ENCODE results near the gene RGL2.
"Not testable (repeated sequence)": the region's sequence is repeated elsewhere in the genome, so short reads cannot be mapped to it uniquely, and the experiment has no call there.

Gene RGL2

DNA sequence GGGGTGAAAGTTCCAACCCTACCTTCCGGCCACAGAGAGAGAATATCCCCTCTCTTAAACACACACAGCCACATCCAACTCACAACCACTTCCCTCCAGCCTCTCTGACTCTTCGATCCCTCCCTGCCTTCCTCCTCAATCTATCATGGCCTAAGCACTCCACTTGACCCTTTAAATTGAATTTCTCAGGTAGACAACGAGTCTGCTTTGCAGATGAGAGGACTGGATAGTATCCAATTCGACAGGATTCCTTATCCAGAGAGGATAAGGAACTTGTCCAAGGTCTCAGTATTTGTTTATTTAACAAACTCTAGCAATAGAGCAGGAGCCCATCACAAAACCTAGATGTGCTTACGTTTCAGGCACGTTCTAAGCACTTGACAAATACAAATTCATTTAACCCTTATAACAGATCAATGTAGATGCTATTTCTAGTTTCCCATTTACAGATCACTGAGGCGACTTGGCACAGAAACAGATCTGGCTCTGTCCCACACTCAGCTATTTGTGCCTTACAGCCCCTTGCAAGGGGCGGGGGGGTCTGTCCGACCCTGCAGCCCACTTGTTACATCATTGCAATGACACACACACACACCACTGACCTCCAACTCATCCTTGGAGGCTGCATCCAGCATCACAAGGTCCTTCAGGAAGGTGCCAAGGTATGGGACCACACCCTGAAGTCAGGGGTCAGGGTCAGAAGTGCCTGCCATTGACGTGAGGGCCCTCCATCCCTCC is 4.5 kb downstream of the RGL2 start:
- no peak for DNase-seq
- no peak for ATAC-seq

- DNase-seq (no peak), ATAC-seq (no peak)
These were observed 5.6 kb downstream of the RGL2 start for GRCh38 chr6:33292996-33293682.

- DNase-seq (no peak), ATAC-seq (no peak)
These were observed 8.3 kb downstream of the RGL2 start for GRCh38 chr6:33290459-33290858.

GRCh38 chr6:33289784-33290315 is 8.9 kb downstream of the RGL2 start:
- no peak for ATAC-seq

DNA sequence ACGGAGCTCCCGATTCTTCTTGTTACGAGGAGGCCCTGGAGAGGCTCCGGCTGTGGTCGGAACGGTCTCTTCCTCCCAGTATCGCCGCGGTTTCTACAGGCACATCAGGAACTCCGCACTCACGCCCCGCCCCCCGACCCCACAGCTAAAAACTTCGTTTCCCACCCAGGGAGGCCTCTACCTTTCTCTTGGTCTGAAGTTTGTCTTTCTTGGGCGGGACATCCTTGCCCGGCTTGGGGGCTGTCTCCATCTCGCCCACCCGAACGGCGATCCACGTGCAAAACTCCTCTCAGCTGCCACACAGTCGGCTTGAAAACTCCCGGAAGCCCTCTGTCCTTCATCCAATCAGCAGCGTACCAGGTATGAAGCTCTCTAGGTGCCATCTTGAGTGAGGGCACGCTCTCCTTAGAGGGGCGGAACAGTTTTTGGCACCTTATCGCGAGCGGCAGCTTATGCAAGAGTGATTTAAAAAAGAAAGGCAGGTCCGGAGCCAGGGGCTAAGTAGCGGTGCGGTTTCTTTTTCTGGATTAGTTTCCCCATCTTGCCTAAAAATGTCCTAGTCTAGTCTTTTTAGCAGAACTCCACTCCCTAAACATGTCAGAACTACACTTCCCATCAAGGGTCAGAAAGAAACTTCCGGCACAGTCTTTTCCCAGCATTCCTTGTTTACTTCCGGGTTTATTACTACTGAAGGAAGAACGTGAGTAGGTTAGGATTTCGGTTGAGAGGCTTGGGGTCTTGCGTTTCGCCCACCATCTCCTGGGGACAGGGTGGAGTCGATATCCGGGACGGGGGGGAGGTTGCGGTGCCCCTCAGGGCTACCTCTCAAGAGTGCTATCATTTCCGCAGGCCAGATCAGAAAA is 9.6 kb downstream of the RGL2 start, which contains the start of the genes PFDN6 and WDR46:
PFDN6 (plus strand) TSS at position 681 of the 863 bp plus-strand sequence. CDS start 256 bp downstream, outside the sequence.
WDR46 (minus strand) TSS at position 319 of the 863 bp plus-strand sequence; CDS start at position 250, 69 bp downstream.
- ATAC-seq: peak; percentile 96
- peak; percentile 78 for DNase-seq

More at GRCh38 chr6:33289784-33290315, 8.9 kb downstream of the RGL2 start:
- DNase-seq: no peak

GRCh38 chr6:33288141-33288920 is 10.4 kb downstream of the RGL2 start:
- DNase-seq: no peak
- ATAC-seq: no peak

DNA sequence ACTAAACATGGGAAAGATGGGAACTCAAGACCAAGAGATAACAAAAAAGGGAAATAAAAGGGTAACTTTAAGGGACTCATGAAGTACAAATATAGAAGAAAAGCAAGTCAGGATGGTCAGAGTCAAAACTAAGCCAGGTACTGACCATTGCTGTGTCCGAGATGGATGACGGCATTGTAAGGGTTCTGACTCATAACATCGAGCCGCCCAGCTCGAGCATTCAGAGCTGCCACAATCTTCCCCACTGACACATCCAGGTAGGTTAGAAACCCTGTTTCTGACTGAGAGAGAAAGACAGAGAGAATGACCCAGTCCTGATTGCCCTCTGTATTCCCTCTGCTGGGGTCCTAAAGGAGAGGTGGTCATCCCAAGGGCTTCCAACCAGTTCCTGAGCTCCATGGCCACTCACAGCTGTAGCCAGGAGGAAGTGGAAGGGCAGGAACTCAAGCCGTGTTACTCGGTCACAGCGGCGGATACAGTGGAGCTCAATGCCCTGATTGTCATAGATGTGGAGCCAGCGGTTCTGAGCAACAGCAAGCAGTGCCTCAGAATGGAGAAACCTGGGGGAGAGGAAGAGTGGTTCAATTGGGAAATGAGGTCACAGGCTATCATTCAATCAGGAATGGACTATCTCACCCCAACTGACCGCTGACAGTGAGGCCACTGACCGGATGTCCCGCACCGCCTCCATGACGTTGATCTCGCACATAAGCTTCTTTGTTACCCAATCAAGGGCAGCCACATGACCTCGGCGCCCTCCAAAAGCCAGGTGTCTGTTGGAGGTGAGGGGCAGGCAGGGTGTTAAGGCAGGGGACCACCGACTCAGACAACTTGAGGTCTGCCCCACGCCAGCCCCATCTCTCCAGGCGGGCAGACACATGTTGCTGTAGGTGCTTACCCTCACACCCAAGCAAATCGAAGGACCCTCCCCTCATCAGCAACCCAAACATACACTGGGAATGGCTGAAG is 11.5 kb downstream of the RGL2 start:
- no peak for DNase-seq
- no peak for ATAC-seq

DNA sequence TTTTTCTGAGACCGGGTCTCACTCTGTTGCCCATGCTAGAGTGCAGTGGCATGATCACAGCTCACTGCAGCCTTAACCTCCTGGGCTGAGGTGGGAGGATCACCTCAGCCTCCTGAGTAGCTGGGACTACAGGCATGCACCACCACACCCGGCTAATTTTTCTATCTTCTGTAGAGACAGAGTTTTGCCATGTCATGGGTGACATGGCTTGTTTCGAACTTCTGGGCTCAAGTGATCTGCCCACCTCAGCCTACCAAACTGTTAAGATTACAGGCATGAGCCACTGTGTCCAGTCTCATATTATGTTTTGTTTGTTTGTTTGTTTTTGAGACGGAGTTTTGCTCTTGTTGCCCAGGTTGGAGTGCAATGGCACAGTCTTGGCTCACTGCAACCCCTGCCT is 13.5 kb downstream of the RGL2 start:
- DNase-seq, ATAC-seq: not testable (repeated sequence)

GRCh38 chr6:33280539-33280938 is 18.2 kb downstream of the RGL2 start:
- DNase-seq: no peak
- ATAC-seq: no peak

- ATAC-seq: no peak
- no peak for DNase-seq
These were observed 18.7 kb downstream of the RGL2 start for GRCh38 chr6:33279971-33280511.

DNA sequence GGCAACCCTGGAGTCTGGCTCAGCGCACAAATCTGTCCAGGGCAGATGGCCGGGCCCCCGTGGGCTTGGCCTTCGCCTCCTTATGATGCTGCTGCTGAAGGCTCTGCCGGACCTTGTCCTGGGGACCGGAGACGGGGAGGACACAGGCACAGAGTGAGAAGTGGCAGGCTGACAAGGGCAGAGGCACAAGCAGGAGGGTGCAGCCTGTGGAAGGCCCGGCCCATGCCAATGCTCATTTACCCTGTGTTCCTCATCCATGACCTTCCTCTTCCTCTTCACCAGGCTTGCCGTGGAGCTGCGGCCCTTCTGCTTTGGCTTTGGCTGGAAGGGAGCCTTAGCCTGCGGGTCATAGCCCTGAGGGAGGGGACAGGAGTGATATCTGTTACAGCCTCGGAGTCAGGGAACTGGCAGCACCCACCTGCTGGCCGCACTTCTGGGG is 19.5 kb downstream of the RGL2 start:
- ATAC-seq (no peak), DNase-seq (no peak)

GRCh38 chr6:33278810-33279209 is 19.9 kb downstream of the RGL2 start:
- ATAC-seq: no peak
- DNase-seq: no peak

DNA sequence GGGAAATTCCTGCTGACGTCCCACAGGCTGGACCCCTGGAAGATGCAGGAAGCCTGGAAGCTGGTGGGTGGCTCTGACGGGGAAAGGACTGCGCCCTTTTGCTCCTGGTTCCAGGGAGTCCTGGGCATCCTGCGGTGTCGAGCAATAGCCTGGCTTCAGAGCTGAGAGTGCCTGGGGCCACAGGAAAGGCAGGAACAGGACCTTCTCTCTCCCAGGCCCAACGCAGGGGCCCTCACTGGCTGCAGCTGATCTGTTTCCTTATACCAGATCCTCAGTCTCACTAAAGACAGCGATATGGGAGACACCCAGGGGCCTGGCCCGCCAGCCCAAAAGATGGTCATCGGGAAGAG is 20.4 kb downstream of the RGL2 start:
- ATAC-seq: no peak
- no peak for DNase-seq

DNA sequence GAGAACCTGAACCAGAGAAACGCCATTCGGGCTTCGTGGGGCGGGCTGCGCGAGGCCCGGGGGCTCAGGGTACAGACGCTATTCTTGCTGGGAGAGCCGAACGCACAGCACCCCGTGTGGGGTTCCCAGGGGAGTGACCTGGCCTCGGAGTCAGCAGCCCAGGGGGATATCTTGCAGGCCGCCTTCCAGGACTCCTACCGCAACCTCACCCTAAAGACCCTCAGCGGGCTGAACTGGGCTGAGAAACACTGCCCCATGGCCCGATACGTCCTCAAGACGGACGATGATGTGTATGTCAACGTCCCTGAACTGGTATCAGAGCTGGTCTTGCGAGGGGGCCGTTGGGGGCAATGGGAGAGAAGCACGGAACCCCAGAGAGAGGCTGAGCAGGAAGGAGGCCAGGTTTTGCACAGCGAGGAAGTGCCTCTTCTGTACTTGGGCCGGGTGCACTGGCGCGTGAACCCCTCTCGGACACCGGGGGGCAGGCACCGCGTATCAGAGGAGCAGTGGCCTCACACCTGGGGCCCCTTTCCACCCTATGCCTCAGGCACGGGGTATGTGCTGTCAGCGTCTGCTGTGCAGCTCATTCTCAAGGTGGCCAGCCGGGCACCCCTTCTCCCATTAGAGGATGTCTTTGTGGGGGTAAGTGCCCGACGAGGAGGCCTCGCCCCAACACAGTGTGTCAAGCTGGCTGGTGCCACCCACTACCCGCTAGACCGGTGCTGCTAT is 20.9 kb downstream of the RGL2 start:
- peak; percentile 50 for DNase-seq
- ATAC-seq: no peak

GRCh38 chr6:33276864-33277662 is 21.7 kb downstream of the RGL2 start, which contains the start of gene B3GALT4:
Gene B3GALT4 (plus strand): TSS chr6:33277123. CDS start chr6:33277420, 297 bp downstream.
- ATAC-seq (peak; percentile 74), DNase-seq (peak; percentile 88)

DNA sequence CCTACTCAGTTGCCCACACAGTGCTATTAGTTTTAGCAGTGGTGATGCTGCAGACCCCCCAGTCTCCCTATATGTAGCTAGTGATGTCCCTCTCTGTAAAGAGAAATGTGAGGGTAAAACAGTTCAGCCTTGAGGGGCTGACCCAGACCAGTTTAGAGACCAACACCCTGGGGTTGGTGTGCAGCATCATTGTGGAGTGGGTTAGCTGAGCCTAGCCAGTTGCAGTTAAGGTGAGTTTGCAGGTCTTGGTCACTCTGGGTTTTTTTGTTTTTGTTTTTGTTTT is 22.2 kb downstream of the RGL2 start:
- ATAC-seq: no peak
- DNase-seq: peak; percentile 37

GRCh38 chr6:33275795-33276580 is 22.8 kb downstream of the RGL2 start:
- ATAC-seq, DNase-seq: not testable (repeated sequence)

Measured in stimulated activated naive CD8-positive, alpha-beta T cell treated with anti-CD3 and anti-CD28 coated beads, Interleukin-15, Interleukin-2, amounts not matched to agents 100 U/mL and 50 U/mL, for 24 hours (primary cell).